Omental fat pad (tissue), 4 donors: Measurements from ENCODE around the gene DYNC2H1. TPM values are rescaled to one million over a fixed set of nuclear protein-coding genes. Genes with fewer than 3 reads are reported as not detected.

Source experiments
- ATAC-seq: fragments of 150-250 bp; one replicate; pipeline ENCODE4 v1.9.1; 2016; ENCODE audit warnings: mild to moderate bottlenecking, moderate library complexity; ENCODE audit not compliant: low FRiP score
- DNase-seq: peaks from one replicate; pipeline ENCODE4 v3.0.0-alpha.2; 2019; ENCODE audit warnings: low spot score
- CTCF ChIP-seq, 3 donors: fragments of 450-650 bp; IDR thresholded peaks; one replicate each; pipeline ENCODE4 v1.5.1; 2016 to 2017; ENCODE audit warnings: antibody characterized with exemption in 3 of 3, mild to moderate bottlenecking in 3 of 3, moderate library complexity in 2 of 3
- total RNA-seq, 4 donors: library from RNA; depleted of rRNA; stranded (reverse); fragments of >200 nt; gene quantifications; one replicate each; pipeline ENCODE4 v1.1.0, GENCODE V29; 2016

Gene DYNC2H1
- total RNA-seq, 4 donors from 2014 or later = 14.7 to 34.1 (median 23.7) TPM

GRCh38 chr11:103297900-103298299 lies 188.7 kb downstream of the DYNC2H1 start:
- no peak for DNase-seq
- no peak for TF ChIP-seq CTCF (IDR thresholded peaks at IDR 0.05)

GRCh38 chr11:103315248-103315647 lies 206.0 kb downstream of the DYNC2H1 start:
- ATAC-seq = no peak
- TF ChIP-seq CTCF (IDR thresholded peaks at IDR 0.05) = no peak

More at GRCh38 chr11:103297900-103298299, 188.7 kb downstream of the DYNC2H1 start:
- no peak for ATAC-seq

GRCh38 chr11:103317118-103317517 lies 207.9 kb downstream of the DYNC2H1 start:
- DNase-seq = no peak
- ATAC-seq = no peak

More at GRCh38 chr11:103315248-103315647, 206.0 kb downstream of the DYNC2H1 start:
- no peak for DNase-seq

GRCh38 chr11:103322821-103323220 lies 213.6 kb downstream of the DYNC2H1 start:
- TF ChIP-seq CTCF (IDR thresholded peaks at IDR 0.05) = no peak
- ATAC-seq = no peak
- no peak for DNase-seq

More at GRCh38 chr11:103317118-103317517, 207.9 kb downstream of the DYNC2H1 start:
- no peak for TF ChIP-seq CTCF (IDR thresholded peaks at IDR 0.05)

- no peak for DNase-seq
- ATAC-seq = no peak
- no peak for TF ChIP-seq CTCF (IDR thresholded peaks at IDR 0.05)
Measured at GRCh38 chr11:103325686-103326069, 216.5 kb downstream of the DYNC2H1 start.

GRCh38 chr11:103326070-103326794 lies 217.0 kb downstream of the DYNC2H1 start:
- ATAC-seq = no peak
- DNase-seq = no peak
- TF ChIP-seq CTCF (IDR thresholded peaks at IDR 0.05) = no peak

GRCh38 chr11:103327721-103328120 lies 218.5 kb downstream of the DYNC2H1 start:
- DNase-seq (no peak), ATAC-seq (no peak)
- no peak for TF ChIP-seq CTCF (IDR thresholded peaks at IDR 0.05)
